Right forelimb (tissue), 1 donor: ENCODE results near the gene CYREN.
"Not testable (repeated sequence)": the region's sequence is repeated elsewhere in the genome, so short reads cannot be mapped to it uniquely, and the experiment has no call there.

Experiments used
- DNase-seq: peaks from one replicate; pipeline ENCODE4 v3.0.0-alpha.2; 2018

The CYREN gene

GRCh38 chr7:135175931-135176330, 5.4 kb upstream of the CYREN start:
- no peak for DNase-seq

- DNase-seq: no peak
These were observed 4.4 kb upstream of the CYREN start for GRCh38 chr7:135174941-135175340.

GRCh38 chr7:135173916-135174315, 3.4 kb upstream of the CYREN start:
- not testable (repeated sequence) for DNase-seq

- not testable (repeated sequence) for DNase-seq
These were observed 1.2 kb upstream of the CYREN start for GRCh38 chr7:135171581-135172291.

GRCh38 chr7:135170998-135171481, 533 bp upstream of the CYREN start:
- DNase-seq: not testable (repeated sequence)

- no peak for DNase-seq
These were observed 588 bp downstream of the CYREN start for GRCh38 chr7:135169964-135170273.

GRCh38 chr7:135169141-135169963, 1.2 kb downstream of the CYREN start:
- no peak for DNase-seq

GRCh38 chr7:135168489-135169140, 1.9 kb downstream of the CYREN start:
- no peak for DNase-seq

- DNase-seq: no peak
These were observed 2.5 kb downstream of the CYREN start for GRCh38 chr7:135168001-135168400.

- DNase-seq: no peak
These were observed 3.1 kb downstream of the CYREN start for GRCh38 chr7:135167365-135167917.

- DNase-seq: no peak
These were observed 4.0 kb downstream of the CYREN start for GRCh38 chr7:135166338-135166990.

- no peak for DNase-seq
These were observed 4.6 kb downstream of the CYREN start for GRCh38 chr7:135165862-135166261.

- DNase-seq: no peak
These were observed 6.0 kb downstream of the CYREN start for GRCh38 chr7:135164357-135165061.

GRCh38 chr7:135162382-135163001, 8.0 kb downstream of the CYREN start:
- DNase-seq: no peak

GRCh38 chr7:135161669-135162068, 8.8 kb downstream of the CYREN start:
- no peak for DNase-seq

- DNase-seq: no peak
These were observed 9.5 kb downstream of the CYREN start for GRCh38 chr7:135160858-135161653.

- DNase-seq: no peak
These were observed 10.2 kb downstream of the CYREN start for GRCh38 chr7:135160098-135160857.

GRCh38 chr7:135159359-135160085, 11.0 kb downstream of the CYREN start:
- DNase-seq: no peak

GRCh38 chr7:135158874-135159273, 11.6 kb downstream of the CYREN start:
- no peak for DNase-seq
